IPS-20b (cell line): Measurements from ENCODE around the gene NR2F1.
A peak's percentile ranks its signal among the peaks of the same experiment; 100 is the strongest.

Experiments used
- H3K27ac ChIP-seq: one replicate; pipeline ENCODE4 v1.5.1; 2013; ENCODE audit warnings: low read length
- H3K27me3 ChIP-seq: 2 replicates; pipeline ENCODE4 v1.6.1; 2013; ENCODE audit warnings: mild to moderate bottlenecking, low read length, inconsistent platforms; ENCODE audit not compliant: insufficient read depth
- H3K36me3 ChIP-seq: 2 replicates; pipeline ENCODE4 v1.6.1; 2013; ENCODE audit warnings: low read depth, mild to moderate bottlenecking, inconsistent platforms, low read length, moderate library complexity; ENCODE audit not compliant: insufficient read depth
- H3K4me1 ChIP-seq: 2 replicates; pipeline ENCODE4 v1.6.1; 2013; ENCODE audit warnings: mild to moderate bottlenecking, control low read depth, inconsistent platforms, low read length, moderate library complexity; ENCODE audit not compliant: insufficient read depth
- H3K4me3 ChIP-seq: 2 replicates; pipeline ENCODE4 v1.5.1; 2013; ENCODE audit warnings: mild to moderate bottlenecking, low read length, inconsistent platforms
- H3K9ac ChIP-seq: 2 replicates; pipeline ENCODE4 v1.6.1; 2013; ENCODE audit warnings: low read depth, mild to moderate bottlenecking, inconsistent platforms, low read length, moderate library complexity
- H3K9me3 ChIP-seq: 2 replicates; pipeline ENCODE4 v1.6.1; 2013; ENCODE audit warnings: mild to moderate bottlenecking, low read depth, low read length, inconsistent platforms; ENCODE audit not compliant: insufficient read depth

The NR2F1 gene

DNA sequence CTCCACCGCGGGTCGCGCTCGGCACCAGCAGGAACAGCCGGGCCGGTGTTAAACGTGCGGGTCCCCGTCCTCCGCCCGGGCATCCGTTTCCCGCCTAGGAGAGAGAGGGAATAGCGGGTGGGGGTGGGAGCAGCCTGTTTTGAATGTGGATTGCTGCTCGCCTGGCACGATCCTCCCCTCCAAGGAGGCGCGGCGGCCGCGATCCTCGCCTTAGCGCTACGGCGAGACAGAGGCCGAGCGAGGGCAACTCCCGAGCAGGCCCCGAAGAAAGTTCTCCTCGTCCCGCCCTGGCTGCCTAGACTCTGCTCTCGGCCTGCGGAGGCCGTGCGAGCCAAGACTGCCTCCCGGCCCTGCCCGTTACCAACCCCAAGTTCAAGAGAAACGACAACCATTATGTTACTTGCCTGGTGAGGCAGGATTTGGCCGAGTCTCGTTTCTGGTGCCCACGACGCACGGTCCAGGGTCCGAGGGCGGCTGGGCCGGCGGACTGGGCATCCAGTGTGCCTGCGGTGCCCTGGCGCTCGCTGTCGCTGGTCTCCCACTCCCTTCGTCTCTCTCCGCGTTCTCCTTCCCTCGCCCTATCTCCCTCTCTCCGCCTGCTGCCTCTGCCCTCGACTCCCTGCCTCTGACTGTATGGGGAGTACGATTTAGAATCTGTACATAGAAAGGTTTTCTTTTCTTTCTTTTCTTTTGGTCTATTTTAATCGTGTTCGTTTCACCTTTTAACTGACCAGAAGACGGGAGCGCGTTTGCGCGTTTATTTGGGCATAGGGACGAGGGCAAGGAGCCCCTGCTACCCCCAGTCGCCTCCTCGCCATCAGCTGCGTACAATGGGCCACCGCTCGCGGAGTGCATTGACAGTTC, 2.7 kb upstream of the NR2F1 start:
- peaks cover 6% of the 10 kb centered on the region; the same call in 1 of the 2 replicates for H3K9me3 ChIP-seq
- peak overlapping the region; percentile 66 for H3K4me3 ChIP-seq
- no peaks in the 10 kb centered on the region for H3K36me3 ChIP-seq
- H3K27me3 ChIP-seq: peaks cover 95% of the 10 kb centered on the region
- H3K4me1 ChIP-seq: peaks cover 7% of the 10 kb centered on the region; the same call in 1 of the 2 replicates
- no peak overlapping the region for H3K27ac ChIP-seq
- peak overlapping the region; percentile 39; the same call in 1 of the 2 replicates for H3K9ac ChIP-seq

DNA sequence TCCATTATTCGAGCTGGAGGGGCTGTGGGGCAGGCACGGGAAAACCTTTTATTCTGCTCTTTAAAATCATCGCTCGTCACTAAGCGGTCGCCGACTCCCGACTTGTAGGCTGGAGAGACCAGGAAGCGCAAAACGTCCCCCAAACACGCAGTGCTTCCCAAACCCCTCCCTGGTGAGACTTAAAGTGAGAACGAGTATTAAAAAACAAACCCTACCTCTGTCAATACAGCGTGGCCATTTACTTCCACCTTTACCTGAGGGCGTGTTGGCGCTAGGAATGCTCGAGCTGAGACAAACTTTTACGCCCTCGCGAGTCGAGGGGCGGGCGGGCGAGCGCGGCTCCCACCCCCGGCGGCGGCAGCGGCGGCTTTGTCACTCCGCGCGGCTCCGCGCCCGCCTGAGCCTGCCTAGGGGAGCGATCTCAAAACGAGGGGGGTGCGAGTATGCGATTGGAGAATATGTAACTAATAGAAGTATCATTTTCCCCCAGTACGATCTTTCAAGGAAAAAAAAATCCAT, 2.0 kb upstream of the NR2F1 start, which contains the start of gene NR2F1-AS1:
Gene NR2F1-AS1 (minus strand): TSS at position 293 of the 519 bp plus-strand sequence.
- Histone ChIP-seq H3K9ac (peak within 1 kb of the TSS; percentile 39; the same call in 1 of the 2 replicates), H3K36me3 (no peaks in the 10 kb centered on the region), H3K9me3 (peaks cover 6% of the 10 kb centered on the region; the same call in 1 of the 2 replicates), H3K27me3 (peaks cover 95% of the 10 kb centered on the region), H3K27ac (no peak within 1 kb of the TSS), H3K4me1 (peaks cover 7% of the 10 kb centered on the region; the same call in 1 of the 2 replicates), H3K4me3 (peak within 1 kb of the TSS; percentile 66)

DNA sequence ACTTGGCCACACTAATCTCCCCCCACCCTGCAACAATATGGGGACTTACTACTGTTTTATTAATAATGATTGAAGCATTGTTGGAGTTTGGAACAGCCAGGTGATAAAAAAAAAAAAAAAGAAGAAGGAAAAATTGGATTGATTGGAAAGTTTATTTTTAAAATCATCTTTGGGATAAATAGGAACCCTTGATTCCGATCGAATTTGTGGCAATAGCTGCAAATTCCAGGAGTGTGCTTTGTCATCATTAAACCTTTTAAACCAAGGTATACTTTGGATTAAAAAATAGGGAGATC, 907 bp upstream of the NR2F1 start:
- H3K9ac ChIP-seq: no peak overlapping the region
- H3K4me1 ChIP-seq: peaks cover 7% of the 10 kb centered on the region; the same call in 1 of the 2 replicates
- H3K9me3 ChIP-seq: peaks cover 6% of the 10 kb centered on the region; the same call in 1 of the 2 replicates
- H3K36me3 ChIP-seq: no peaks in the 10 kb centered on the region
- H3K4me3 ChIP-seq: peak overlapping the region; percentile 66; the same call in 1 of the 2 replicates
- H3K27ac ChIP-seq: no peak overlapping the region
- peaks cover 95% of the 10 kb centered on the region for H3K27me3 ChIP-seq

DNA sequence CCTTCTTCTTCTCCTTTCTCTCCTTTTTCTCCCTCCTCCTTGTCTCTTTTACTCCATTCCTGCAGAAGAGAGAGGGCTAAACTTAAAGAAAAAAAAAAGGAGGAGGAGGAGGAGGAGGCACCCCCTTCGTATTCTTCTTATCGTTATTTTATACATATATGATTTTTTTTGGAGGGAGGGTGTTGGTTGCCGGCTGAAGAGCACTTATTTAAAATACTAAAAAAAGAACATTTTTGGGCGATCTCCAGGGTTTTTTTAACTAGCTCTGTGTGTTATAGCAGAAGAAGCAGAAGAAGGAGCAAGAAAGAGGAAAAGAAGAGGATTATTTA, 381 bp downstream of the NR2F1 start:
- Histone ChIP-seq H3K4me1 (peaks cover 7% of the 10 kb centered on the region; the same call in 1 of the 2 replicates), H3K9ac (no peak overlapping the region), H3K27me3 (peaks cover 95% of the 10 kb centered on the region), H3K36me3 (no peaks in the 10 kb centered on the region), H3K4me3 (peak overlapping the region; percentile 53; the same call in 1 of the 2 replicates), H3K27ac (no peak overlapping the region), H3K9me3 (peaks cover 6% of the 10 kb centered on the region; the same call in 1 of the 2 replicates)

DNA sequence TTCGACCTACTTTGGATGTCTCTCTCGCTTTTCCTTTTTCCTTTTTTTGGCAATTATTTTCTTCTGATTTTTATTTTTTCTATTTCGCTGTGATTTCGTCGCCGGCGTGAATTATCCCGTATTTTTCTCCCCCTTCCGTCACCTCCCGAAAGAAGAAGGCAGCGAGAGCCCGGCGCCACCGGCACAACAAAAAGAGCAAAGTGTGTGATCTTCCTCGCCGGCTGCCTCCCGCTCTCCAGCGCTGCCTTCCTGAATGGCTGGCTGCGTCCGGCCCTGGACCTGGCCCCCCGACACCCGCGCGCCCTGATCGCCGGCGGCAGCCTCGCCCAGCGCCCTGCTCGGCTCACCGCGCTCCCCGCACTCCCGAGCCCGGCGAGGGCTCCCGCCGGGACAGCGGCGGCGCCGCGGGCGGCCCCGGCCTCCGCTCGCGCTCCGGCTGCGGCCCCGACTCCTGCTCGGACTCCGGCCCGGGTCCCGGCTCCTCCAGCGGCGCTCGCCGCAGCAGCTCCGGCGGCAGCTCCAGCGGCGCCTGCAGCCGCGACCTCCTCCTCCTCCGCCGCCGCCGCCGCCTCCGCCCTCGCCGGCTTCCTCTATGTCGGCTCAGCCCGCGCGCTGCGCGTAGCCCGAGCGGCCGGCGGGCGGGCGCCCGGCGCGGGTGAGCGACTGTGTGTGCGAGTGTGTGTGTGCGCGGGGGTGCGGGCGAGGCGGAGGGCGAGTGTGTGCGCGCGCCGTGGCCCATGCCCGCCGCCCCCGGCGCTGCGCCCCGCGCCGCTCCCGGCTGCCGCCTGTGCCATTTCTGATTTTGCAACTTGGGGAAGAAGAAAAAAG, 960 bp downstream of the NR2F1 start:
- H3K9me3 ChIP-seq: peaks cover 6% of the 10 kb centered on the region; the same call in 1 of the 2 replicates
- H3K9ac ChIP-seq: no peak overlapping the region
- peak overlapping the region; percentile 53; the same call in 1 of the 2 replicates for H3K4me3 ChIP-seq
- H3K36me3 ChIP-seq: no peaks in the 10 kb centered on the region
- H3K27ac ChIP-seq: no peak overlapping the region
- peaks cover 7% of the 10 kb centered on the region; the same call in 1 of the 2 replicates for H3K4me1 ChIP-seq
- peaks cover 95% of the 10 kb centered on the region for H3K27me3 ChIP-seq

DNA sequence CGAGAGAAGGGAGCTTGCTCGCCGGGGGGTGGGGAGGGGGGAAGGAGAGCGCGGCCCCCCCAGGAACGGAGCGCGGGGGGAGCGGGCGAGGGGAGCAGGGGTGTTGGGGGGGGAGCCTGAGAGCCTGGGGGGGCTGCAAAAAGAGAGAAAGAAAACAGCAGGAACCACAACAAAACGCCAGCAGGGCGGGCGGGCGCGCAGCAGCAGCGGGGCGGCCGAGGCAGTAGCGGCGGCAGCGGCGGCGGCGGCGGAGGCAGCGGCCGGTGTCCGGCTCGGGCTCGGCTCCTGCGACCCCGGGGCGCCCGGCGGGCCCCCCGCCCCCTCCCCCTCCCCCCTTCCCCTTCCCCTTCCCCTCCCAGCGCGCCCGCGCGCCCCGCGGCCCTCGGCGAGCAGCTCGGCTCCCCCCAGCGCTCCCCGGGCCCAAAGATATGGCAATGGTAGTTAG, 1.6 kb downstream of the NR2F1 start:
- H3K27me3 ChIP-seq: peaks cover 95% of the 10 kb centered on the region
- H3K9ac ChIP-seq: no peak overlapping the region
- H3K9me3 ChIP-seq: peaks cover 6% of the 10 kb centered on the region; the same call in 1 of the 2 replicates
- H3K4me1 ChIP-seq: peaks cover 7% of the 10 kb centered on the region; the same call in 1 of the 2 replicates
- no peak overlapping the region for H3K4me3 ChIP-seq
- H3K36me3 ChIP-seq: no peaks in the 10 kb centered on the region
- H3K27ac ChIP-seq: no peak overlapping the region

DNA sequence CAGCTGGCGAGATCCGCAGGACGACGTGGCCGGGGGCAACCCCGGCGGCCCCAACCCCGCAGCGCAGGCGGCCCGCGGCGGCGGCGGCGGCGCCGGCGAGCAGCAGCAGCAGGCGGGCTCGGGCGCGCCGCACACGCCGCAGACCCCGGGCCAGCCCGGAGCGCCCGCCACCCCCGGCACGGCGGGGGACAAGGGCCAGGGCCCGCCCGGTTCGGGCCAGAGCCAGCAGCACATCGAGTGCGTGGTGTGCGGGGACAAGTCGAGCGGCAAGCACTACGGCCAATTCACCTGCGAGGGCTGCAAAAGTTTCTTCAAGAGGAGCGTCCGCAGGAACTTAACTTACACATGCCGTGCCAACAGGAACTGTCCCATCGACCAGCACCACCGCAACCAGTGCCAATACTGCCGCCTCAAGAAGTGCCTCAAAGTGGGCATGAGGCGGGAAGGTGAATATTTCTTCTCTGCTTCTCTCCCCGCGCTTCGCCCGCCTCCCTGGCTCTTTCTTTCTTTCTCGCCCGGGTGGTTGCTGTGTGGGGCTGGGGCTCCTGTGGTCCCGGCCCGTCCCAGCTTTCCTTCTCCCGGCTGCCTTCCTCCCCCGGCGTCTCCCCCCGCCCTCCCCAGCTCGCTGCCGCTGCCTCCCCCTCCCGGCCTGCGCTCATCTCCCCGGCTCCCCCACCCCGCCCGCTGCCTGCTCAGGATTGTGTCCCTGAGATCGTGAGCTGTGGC, 2.2 kb downstream of the NR2F1 start:
- H3K27ac ChIP-seq: no peak overlapping the region
- H3K9me3 ChIP-seq: peaks cover 6% of the 10 kb centered on the region; the same call in 1 of the 2 replicates
- H3K4me1 ChIP-seq: peaks cover 7% of the 10 kb centered on the region; the same call in 1 of the 2 replicates
- H3K27me3 ChIP-seq: peaks cover 95% of the 10 kb centered on the region
- peak overlapping the region; percentile 55; the same call in 1 of the 2 replicates for H3K4me3 ChIP-seq
- H3K9ac ChIP-seq: no peak overlapping the region
- H3K36me3 ChIP-seq: no peaks in the 10 kb centered on the region

DNA sequence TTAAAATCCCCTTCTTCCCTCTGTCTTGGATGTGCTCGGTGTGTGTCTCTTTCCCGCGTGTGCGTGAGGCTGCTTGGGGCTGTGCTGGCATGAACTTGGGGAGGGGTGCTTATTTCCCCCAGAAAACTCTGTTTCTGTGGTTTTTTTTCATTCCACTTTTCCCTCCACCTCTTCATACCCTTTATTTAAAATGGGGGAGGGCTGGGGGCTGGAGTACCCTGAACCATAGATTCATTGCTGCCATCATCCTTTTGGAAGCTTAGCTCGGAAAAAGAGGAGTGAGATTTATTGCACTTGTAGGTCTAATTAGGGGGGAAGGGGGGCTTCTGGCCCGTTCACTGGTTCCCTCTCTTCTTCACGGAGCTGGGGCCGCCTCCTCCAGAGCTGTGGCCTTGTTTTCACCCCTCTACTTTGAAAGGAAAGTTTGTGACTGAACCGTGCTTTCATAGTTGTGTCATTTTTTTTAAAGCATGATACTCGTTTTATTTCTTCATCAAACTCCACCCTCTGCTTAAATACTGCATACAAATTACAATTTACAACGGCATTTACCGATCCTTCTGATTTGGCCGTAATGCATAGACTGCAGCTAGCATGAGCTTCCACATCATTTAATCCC, 2.9 kb downstream of the NR2F1 start:
- Histone ChIP-seq H3K9ac (peak overlapping the region; percentile 28; the same call in 1 of the 2 replicates), H3K4me3 (peak overlapping the region; percentile 55; the same call in 1 of the 2 replicates), H3K36me3 (no peaks in the 10 kb centered on the region), H3K9me3 (peaks cover 2% of the 10 kb centered on the region; the same call in 1 of the 2 replicates), H3K27me3 (peaks cover 95% of the 10 kb centered on the region), H3K4me1 (peaks cover under 1% of the 10 kb centered on the region; the same call in 1 of the 2 replicates), H3K27ac (no peak overlapping the region)

DNA sequence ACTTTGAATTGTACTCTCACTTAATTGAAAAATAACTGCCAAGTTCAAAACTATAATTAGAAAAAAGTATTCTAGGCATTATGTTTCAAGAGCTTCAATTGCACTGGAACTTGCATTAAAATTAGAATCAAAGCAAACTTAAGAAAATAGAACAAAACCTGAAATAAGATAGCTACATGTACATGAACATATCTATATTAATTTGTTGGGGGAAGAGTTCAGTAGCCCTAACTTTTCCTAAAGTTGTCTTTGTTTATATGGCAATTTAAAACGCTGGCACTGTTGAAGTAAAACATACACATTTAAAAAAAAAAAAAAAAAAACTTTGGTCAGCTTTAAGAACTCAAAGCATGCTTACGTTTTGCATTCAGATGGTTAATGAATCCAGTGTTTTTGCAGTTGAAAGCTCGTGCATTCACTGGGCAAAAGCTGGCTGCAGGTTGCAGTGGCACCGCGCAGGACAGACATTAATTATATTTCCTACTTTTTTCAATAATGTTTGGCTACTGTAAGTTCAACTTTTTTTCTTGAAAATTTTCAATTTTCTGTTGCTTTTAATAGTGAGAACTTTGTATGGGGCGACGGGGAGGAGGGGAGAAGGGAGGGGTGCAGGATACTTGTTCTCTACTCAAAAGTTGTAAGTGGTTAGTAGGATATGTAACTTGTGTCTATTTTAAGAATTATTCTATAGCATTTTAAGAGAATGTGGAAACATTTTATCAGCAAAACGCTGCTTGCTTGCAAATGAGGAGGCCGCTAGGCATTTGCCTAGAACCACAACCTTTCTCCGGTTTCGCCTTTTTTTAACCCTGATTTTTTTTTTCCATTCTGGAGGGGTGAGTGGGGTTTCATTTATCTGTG, 3.9 kb downstream of the NR2F1 start:
- no peaks in the 10 kb centered on the region for H3K36me3 ChIP-seq
- no peaks in the 10 kb centered on the region; the same call in 1 of the 2 replicates for H3K9me3 ChIP-seq
- H3K4me3 ChIP-seq: peak overlapping the region; percentile 55; the same call in 1 of the 2 replicates
- H3K27me3 ChIP-seq: peaks cover 95% of the 10 kb centered on the region
- no peak overlapping the region for H3K9ac ChIP-seq
- no peaks in the 10 kb centered on the region for H3K4me1 ChIP-seq
- H3K27ac ChIP-seq: no peak overlapping the region
